NCI-H446 (cell line): Measurements from ENCODE around the gene MIS12.

Source experiments
- DNase-seq, 2 experiments: peaks; one replicate each; lab custom pipeline; 2025; lab: John Stamatoyannopoulos, UW

The MIS12 gene, protein sequence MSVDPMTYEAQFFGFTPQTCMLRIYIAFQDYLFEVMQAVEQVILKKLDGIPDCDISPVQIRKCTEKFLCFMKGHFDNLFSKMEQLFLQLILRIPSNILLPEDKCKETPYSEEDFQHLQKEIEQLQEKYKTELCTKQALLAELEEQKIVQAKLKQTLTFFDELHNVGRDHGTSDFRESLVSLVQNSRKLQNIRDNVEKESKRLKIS

DNA sequence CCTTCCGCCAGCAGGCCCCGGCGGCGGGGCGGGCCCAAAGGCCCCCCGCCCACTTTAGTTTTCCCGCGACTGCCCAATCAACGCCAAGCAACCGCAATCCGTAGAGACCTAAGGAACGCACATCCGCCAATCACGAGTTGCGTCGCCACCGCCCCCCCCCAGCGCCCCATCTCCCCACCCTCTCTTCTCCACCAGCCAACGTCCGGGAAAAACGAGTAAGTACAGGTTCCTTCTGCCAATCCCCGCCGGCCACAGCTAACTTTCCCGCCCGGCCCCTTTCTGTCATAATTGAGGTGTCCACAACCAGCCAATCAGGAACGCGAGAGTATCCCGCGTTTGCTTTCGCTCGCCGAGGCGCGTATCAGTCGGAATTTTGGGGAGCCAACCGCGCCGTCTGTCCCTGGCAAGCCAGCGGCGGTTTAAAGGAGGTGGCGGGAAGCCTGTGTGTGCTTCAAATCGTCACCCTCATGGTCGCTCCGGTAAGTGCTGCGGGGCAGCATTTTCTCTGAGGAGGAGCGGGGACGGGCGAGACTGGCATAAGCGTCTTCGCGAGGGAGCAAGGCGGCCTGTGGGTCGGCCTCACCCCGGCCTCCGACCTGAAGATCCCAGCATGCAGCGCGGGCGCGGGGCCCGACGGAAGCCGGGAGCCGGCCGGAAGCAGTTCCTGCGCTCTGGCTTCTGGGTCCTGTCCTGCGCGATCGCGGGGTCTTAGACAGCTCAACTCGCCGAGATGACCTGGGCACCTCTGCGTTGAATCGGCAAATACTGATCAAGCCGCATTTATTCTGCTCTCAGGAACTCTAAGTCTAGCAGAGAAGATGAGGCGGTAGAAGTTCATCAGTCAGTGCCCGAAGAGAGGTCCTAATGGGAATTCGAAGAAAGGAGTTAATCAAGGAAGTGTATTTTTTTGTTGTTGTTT, at the start of gene MIS12:
TSS of gene MIS12 (plus strand) at position 361 of the 919 bp plus-strand sequence. CDS start 2,297 bp downstream, outside the sequence.
- DNase-seq = peak; percentile 98 to 99

- DNase-seq = no peak
Measured at GRCh38 chr17:5437721-5438317, 48.5 kb upstream of the MIS12 start.

- peak; percentile 73 to 94 for DNase-seq
Measured at GRCh38 chr17:5438716-5439445, 47.5 kb upstream of the MIS12 start, which contains the start of gene C1QBP. C1QBP (minus strand) TSS chr17:5439155; CDS start chr17:5439073, 82 bp downstream.

GRCh38 chr17:5439446-5439764, 47.0 kb upstream of the MIS12 start:
- DNase-seq = no peak

- no peak for DNase-seq
Measured at GRCh38 chr17:5443728-5444127, 42.6 kb upstream of the MIS12 start.

- DNase-seq = no peak
Measured at GRCh38 chr17:5444209-5444608, 42.2 kb upstream of the MIS12 start.

DNA sequence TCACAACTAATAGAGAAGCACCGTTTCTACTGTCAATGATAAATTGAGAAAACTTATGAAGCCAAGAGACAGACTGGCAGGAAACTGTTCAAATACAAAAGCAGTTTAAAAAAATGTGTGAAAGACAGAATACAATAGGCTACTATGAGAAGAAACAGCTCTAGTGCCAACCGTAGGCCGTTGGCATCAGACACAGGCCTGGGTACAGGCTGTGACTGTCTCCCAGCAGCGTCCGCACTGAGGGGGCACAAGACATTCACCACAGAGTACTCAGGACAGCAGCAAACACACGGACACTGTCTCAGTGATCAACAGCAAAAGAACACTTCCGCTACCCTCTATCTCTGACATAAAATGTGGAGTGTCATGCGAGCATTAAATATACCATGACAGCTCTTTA, 39.6 kb upstream of the MIS12 start:
- DNase-seq = no peak

DNA sequence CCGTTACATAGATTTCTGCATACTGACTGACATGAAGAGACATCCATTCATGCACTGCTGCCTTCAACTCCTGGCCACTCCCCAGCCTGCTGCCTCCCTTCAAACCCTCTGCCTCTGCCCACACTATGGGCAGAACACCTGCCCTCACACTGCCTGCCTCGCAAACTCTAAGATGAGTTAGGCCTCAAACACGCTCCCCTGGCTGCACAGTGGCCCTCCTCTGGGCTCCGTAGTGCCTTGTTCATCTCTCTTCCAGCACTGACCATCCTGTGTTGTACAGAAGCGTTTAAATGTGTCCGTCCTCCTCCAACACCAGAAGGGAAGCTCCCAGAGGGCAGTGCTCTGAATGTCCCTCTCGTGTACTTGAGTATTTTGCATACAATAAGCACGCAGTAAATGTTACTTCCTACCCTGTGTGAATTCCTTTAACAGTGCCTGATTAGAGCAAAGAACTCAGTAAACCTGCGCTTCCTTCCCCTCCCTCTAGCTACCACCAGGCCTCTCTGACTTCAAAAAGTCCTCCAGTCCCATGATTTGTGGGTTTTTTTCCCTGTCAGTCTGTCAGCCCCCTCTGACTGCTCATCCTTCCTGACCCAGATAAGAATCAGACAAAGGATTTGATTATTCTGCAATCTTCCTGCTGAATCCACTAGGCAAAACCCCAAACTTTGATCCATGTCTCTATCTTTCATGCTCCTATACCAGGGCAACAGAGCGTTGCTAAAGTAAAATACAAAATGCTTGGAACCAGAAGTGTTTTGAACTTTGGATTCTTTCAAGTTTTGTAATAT, 21.5 kb upstream of the MIS12 start:
- DNase-seq = no peak

- no peak for DNase-seq
Measured at GRCh38 chr17:5466295-5466694, 20.1 kb upstream of the MIS12 start.

GRCh38 chr17:5467416-5467815, 18.9 kb upstream of the MIS12 start:
- DNase-seq = no peak

DNA sequence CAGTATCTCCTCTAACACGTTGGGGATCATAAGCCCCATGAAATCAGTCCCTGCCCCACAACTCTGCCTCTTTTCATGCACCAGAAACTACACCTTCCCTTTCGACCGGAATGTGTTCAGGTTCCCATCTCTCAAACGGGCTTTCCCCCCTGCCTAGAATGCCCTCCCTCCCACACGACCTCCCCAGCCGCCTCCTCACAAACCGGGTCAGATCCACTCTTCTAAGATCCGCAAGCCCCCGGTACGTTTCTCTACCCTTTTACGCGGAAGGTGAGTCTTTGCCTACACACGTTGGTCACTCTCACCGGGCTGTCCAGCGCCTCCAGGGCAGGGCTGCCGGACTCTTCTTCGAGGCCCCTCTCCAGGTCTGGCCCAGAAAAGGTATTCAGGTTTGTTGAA, 18.3 kb upstream of the MIS12 start:
- DNase-seq = no peak

- DNase-seq = no peak
Measured at GRCh38 chr17:5472511-5472910, 13.9 kb upstream of the MIS12 start.

GRCh38 chr17:5473906-5474305, 12.5 kb upstream of the MIS12 start:
- DNase-seq = no peak

DNA sequence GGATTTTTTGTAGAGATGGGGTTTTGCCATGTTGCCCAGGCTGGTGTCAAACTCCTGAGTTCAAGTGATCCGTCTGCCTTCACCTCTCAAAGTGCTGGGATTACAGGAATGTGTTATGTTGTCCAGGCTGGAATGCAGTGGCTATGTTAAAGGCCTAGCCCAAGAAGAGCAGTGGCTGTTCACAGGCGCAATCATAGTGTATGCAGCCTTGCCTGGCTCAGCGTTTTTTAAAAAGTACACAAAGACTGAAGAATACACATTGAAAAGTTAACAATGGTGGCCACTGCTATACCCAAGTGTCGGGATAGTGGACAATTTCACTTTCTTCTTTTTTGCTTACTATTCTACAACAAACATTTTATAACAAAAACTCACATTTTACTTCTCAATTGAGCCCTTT, 7.4 kb upstream of the MIS12 start:
- DNase-seq = no peak

DNA sequence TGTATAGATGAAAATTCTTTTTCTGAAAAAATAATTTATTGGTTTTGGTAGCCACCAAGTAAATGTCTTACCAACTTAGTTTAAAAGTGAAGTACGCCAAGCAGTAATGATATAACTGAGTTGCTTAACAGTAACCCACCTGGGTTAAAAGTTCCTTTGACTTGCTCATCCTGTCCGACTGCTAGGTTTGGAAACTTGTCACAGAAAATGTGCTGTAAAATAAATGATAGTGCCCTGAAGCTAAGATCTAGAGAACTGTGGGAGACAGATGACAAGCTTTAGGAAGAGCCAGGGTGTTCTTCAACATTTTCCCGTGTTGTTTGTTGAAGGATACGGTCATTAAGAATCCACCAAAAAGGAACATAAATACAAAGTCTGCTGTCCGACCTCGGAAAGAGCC, 5.4 kb upstream of the MIS12 start:
- DNase-seq = no peak

- DNase-seq = no peak
Measured at GRCh38 chr17:5481451-5481850, 4.9 kb upstream of the MIS12 start.

DNA sequence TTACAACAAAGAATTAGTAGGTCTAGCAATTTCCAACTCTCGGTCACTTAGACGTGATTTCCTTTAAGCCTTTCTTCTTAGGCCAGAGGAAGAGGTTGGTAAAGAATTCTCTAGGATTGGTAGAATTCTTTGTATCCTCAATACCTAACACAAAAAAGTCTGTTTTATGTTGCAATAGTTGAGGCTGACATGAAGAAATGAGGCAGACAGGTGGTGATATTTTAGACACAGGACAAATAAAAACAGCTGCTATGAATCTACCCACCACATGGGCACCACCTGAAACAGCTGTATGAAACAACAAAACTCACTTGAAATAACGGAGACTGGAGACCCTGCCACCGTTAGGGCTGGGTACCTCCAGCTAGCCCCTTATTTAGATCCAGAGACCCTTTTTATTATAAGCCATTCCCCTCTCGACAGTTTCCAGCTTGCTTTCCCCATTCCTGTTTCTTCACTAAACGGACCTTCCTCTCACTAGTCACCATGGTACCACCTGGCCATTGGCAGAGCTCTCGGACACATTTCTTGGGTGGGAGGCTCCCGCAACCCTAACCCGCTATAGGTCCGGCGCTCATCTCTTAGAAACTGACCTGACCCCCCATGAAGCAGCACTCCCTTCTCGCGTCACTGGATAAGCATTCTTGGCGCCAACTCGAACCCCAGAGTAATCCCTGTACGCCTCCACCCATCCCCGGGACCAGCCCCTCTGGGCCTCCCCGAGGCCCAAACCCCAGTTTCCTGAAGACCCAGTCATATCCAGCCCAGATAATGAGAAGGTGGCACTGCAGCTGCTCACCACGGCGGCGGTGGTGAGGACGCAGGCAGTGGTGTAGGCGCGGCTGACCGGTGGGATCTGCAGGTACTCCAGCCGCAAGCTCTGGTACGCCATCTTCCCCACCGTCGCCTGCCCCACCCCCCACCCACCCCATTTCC, 828 bp upstream of the MIS12 start, which contains the start of gene DERL2:
TSS of gene DERL2 (minus strand) at position 909 of the 936 bp plus-strand sequence. CDS start at position 892, 17 bp downstream.
- peak; percentile 43 to 48 for DNase-seq

DNA sequence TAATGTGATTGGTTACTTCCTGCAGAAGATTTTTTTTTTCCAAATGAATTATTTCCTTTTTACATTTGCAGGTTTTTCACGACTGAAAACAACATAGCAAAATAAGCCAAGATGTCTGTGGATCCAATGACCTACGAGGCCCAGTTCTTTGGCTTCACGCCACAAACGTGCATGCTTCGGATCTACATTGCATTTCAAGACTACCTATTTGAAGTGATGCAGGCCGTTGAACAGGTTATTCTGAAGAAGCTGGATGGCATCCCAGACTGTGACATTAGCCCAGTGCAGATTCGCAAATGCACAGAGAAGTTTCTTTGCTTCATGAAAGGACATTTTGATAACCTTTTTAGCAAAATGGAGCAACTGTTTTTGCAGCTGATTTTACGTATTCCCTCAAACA, 2.4 kb downstream of the MIS12 start:
- no peak for DNase-seq

DNA sequence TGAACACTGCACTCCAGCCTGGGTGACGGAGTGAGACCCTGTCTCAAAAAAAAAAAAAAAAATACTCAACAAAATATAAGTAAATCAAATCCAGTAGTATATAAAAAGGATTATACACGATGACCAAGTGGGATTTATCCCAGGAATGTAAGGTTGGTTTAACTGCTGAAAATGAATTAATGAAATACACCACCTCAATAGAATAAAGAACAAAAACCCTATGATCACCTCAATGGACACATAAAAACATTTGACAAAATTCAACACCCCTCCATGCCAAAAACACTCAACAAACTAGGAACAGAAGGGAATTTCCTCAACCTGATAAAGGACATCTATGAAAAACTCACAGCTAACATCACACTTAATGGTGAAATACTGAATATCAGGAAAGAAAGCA, 6.6 kb downstream of the MIS12 start:
- DNase-seq = no peak
